Stimulated activated CD4-positive, alpha-beta T cell treated with anti-CD3 and anti-CD28 coated beads, Interleukin-2, amount 100 ng/mL, for 24 hours (primary cell): ENCODE results near the gene DCDC2C.

Experiments
- DNase-seq, 2 donors: peaks; one replicate each; pipeline ENCODE4 v3.0.0-alpha.2; 2020

The DCDC2C gene

DNA sequence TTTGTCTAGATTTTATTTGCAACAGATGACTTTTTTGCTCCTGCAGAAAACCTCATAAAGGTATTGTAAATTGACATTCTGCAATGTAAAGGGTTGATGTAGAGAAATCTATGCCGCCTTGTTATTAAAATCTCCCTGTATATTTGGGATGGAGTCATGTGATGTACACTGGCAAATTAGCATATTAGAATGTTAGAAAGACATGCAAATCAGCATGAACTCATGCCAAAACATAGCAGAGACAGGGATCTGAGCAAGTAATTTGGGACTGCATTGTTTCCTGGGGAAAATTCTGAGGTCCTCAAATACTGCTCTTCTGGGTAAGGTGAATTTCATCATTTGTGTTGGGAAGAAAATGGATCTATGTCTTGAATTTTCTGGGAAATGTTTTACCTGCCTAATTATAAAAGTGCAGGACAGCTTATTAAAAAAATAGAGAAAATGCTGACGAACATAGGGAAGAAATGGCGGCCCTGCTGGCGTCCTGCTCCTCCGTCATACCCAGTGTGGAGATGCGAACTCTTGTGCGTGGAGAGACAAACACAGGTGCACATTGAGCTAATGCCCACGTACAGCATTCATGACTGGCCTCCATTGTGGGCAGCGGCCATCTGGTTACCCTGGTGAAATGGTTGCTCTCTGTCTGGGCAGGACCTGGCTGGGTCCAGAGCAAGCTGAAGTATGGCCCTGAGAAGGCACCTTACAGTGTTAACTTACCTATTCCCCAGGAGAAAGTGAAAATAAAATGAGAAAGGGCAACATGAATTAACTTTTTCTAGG, 29.1 kb upstream of the DCDC2C start:
- DNase-seq: no peak

DNA sequence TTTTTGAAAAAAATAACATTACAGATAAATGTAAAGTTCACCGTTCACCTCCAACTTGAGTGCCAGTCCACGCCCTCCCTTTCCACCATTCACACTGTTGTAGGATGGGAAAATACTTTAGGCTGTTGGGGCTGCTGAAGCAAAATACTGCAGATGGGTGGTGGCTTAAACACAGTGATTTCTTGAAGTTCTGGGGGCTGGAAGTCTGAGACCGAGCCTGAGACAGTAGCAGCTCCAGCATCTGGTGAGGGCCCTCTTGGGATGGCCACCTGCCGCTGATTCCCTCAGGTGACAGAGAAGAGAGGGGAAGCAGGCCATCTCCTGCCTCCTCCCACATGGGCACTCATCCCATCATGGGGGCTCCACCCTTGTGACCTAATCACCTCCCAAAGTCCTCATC, 27.7 kb upstream of the DCDC2C start:
- no peak for DNase-seq

DNA sequence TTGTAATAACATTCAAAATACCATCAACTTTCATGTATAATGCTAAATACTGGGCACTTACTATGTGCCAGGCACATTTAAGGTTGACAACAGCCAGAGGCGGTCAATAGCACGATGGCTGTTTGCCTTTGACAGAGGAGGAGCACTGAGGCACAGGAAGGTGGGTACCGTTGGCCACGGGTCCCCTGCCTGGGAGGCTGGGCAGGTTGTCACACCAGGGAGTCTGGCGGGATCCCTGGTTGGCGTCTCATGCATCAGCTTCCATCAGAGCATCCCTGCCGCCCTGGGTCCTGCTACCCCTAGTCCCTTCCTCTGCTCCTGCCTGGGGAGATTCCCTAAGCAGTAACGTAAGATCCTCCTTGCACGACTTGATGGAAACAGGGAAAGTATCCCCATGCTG, 25.9 kb upstream of the DCDC2C start:
- no peak for DNase-seq

DNA sequence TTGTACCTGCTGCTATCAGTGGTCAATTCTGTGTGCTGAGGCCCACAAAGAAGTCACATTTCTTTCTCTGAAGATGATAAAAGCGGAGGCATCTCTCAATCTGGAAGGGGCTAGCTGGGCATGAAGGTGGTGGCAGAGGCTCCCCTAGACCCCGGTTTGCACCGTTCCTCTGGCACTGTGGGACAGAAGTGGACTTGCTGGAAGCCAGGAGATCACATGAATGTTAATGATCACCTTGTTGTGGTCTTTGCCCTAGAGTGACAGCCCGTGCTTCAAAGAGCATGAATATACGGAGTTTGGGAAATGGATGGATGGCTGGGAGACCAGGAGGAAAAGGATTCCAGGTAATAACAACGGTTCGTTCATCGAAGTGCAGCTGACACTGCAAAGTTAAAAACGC, 25.2 kb upstream of the DCDC2C start:
- DNase-seq: no peak

DNA sequence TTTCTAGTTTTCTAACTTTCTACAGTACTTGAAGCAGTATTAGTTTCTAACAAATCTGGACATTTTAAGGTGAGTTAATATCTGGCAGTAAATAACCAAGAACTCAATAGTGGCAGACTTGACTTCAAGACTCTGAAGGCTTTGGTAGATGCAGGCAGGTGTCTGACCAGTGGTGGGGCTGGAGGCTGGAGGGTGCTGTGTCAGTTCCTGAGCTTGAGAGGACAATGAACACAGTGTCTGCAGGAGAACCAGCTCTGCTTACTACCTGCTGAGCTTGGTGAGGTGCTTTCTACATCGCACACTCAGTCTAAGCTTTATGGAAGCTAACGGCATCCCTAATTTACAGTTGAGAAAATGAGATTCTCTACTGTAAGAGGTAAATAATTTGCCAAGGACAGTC, 24.2 kb upstream of the DCDC2C start:
- no peak for DNase-seq

DNA sequence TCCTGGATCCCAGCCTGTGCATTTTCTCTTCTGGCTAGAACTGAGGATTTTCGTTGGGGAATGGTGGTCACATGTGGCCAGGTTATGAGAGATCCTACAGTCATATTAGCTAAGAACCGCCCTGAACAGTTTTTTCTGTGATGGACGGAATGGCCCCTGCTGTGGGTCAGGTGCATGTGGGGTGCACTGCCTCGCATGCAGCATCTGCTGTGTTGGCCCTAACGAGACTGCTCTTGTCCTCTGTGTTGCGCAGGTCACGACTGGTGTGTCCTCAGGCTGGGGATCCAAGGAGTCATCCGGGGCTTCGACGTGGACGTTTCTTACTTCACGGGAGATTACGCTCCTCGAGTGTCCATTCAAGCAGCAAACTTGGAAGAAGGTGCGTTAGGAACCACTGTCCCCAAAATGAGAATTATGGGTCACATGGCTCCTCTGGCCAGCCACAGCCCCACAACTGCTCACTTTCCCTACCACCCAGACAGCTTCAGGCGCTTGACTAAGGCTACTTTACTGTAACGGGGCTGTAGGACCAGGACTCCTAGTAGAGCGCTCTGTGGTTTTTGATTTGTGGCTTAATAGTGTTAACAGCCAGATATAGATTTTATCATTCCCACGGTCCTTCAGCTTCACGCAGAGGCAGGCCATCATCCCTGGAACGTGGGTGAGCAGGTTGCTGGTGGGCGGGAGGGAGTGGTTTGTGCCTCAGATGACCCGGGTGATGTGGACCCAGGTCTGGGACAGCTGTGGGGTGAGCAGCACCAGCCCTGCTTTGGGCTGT, 23.6 kb upstream of the DCDC2C start:
- no peak for DNase-seq

DNA sequence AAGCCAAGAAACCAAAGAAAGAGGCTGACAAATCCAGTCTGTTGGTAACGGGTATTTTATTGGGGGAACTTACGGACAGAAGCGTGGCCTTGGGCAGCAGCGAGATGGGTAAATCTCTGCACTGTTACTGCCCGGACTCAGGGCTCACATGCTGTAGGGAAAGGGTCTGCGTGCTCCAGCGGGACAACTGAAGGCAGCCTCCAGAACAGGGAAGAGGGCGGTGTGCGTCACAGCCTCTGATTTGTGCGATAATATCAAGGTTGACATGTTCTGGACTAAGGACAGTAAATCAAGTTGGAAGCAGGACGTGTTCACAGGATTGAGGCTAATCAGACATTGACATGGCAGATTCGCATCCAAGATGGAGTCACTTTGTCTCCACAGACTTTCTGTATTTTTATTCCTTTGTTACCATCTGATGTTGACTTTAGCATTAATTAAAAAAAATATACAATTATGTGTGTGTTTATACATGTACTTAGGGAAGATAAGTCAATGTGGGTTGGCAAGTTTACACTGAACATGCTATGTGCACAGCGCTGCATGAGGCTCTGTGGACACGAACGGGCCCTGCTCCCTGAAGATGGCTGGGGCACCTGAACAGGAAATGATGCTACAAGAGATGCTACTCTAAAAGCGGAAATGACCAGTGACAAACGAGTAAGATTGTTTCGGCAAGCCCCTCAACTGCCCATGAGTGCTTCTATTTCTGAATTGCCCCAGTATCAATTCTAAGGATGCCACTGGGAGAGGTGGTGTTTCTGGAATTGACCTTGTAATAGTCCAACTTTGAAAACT, 22.6 kb upstream of the DCDC2C start:
- no peak for DNase-seq

DNA sequence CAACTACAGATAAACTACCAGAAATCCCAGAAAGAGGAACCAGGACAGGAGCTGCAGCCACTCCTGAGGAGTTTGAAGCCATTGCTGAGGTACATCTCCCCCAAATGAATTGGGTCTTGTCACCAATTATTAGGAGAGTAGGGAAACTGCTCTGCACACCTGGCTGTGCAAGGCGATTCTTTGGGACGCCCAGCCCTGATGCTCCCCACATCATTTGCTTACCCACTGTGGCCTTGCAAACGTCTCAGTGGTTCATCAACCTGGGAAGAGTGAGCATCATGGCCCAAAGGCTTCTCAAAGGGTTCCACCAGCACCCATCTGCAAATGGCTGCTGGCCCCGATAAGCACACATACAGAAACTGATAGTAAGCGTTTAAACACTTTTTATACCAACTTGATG, 21.8 kb upstream of the DCDC2C start:
- DNase-seq: no peak

DNA sequence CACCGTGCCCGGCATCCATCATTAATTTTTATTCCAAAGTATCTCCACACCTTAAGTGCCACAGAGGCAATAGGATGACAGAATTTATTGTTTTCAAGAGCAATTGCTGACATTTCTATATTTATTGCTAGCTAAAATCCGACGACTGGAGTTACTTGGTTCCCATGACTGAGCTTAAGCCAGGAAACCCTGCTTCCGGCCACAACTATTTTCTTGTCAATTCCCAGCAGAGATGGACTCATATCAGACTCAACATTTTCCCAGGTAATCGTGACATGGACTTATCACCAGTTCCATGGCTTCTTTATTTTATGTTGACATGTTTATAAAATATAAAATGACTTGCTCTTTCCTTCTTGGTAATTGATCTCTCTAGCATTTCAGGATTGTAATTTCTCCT, 20.6 kb upstream of the DCDC2C start:
- no peak for DNase-seq

DNA sequence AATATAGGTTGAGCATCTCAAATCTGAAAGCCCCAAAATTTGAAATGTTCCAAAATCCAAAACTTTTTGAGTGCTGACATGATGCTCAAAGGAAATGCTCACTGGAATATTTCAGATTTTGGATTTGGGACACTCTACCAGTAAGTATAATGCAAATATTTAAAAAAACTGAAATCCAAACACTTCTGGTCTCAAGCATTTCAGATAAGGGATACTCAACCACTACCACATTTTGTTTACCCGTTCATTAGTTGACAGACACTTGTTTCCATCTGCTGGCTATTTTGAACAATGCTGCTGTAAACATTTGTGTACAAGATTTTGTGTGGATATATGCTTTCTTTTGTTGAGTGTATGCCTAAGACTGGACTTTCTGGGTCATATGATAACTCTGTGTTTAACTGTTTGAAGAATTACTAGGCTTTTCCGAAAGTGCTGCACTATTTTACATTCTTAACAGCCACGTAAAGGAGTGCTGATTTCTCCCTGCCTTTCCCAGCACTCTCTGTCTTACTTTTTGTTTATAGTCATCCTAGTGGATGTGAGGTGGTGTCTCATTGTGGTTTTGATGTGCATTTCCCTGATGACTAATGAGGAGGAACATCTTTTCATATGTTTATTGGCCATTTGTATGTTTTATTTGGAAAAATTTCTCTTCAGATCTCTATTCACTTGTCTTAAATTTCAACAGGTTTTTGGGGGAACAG, 19.5 kb upstream of the DCDC2C start:
- no peak for DNase-seq

DNA sequence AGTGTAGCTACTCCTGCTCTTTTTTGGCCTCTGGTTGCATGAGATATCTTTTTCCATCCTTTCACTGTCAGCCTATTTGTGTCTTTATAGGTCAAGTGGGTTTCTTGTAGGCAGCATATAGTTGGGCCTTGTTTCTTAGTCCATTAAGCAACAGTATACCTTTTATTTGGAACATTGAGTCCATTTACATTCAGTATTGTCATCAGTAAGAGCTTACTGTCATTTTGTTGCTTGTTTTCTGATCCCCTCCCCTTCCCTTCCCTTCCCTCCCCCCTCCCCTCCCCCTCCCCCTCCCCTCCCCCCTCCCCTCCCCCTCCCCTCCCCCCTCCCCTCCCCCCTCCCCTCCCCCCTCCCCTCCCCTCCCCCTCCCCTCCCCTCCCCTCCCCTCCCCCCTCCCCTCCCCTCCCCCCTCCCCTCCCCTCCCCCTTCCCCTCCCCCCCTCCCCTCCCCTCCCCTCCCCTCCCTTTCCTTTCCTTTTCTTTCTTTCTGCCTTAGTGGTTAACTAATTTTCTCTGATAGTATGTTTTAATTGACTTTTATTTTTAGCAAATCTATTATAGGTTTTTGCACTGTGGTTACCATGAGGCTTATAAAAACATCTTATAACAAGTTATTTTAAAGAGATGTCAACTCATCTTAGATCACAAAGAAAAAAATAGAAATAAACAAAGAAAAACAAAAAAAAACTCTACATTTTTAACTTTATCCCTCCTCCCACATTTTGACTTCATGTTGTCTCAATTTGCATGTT, 13.2 kb upstream of the DCDC2C start:
- DNase-seq: no peak

DNA sequence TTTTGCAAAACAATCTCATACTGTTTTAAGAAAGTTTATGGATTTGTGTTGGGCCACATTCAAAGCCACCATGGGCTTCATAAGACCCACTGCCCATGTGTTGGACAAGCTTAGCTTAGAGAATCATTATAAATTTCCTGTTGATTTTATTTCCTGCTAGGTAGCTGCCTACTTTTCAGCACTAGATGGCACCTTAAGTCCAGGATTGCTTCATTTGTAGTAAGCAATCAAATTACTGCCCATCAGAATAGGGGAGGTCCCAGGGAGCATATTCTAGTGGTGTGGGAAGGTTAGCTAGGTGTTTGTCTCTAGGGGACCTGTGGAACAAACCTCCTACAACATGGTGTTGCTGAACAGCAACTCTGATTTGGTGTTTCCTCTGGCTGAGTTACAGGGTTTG, 11.0 kb upstream of the DCDC2C start:
- no peak for DNase-seq

DNA sequence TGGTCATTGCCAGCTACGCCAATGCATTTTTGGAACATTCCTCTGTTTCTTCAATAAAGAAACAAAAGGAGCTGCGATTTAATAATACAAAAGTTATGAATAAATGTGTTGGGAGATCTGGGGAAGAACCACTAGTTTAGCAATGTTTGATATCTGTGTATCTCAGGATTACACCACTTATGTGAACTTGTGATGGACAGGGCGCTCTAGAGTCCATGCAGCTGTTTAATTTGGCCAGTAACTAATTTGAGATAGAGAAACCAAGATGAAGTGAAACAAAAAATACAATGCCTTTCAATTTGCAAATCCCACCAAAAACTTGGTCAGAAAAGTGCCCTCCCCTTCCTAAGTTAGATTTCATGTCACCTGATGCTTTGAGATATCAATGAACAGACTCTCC, 6.8 kb upstream of the DCDC2C start:
- DNase-seq: no peak

DNA sequence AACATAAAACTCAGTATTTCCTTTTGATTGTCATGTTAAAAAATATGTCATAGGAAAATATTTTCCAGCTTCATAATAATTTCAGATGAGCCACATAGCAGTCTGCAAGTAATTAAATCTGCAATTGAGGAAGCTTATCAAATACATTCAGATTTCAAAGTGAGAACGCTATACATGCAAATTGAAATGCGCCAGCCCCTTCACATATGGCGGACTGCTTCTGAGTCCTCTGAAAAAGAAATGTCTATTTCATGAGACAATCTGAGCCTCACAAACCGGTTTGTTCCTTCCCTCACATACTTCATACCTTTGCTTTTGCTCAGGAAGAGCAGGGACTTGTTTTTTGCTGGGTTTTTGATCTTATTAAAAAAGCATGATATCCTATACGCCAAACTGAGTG, 2.3 kb upstream of the DCDC2C start:
- DNase-seq: no peak

DNA sequence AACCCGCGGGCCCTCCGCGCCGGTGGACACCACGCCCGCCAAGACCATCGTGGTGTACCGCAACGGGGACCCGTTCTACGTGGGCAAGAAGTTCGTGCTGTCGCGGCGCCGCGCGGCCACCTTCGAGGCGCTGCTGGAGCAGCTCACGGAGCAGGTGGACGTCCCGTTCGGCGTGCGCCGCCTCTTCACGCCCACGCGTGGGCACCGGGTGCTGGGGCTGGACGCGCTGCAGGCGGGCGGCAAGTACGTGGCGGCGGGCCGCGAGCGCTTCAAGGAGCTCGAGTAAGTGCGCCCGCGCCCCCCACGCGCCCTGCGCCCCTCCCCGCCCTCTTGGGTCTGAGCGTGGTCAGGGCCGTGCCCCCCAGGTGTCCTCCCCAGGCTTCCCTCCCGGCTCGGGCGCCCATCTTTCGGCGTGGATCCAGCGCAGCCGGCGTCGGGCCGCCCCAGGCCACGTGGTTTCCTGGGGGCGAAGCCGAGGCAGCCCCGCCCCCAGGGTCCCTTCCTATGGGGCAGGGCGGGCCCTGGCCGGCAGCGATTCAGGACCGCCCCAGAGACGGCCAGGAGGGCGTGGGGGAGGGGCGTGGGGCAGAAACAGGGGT, 481 bp downstream of the DCDC2C start:
- no peak for DNase-seq

DNA sequence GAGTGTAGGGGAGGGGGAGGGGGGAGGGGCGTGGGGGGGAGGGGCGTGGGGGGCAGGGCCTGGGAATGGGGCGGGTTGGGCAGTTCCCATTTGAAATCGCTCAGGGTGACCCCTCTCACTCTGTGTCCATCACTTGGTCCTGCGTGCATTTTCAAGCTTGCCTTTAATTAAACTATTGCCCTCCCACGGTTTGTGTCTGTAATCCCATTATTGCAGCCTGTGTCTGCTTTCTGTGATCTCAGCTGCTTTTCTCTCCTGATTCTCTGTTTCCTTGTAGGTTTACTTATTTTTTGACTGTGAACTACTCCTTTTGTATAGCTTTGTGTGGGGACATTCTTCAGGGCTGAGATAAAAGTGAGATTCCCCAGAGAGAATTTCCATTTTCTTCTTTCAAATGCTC, 1.3 kb downstream of the DCDC2C start:
- DNase-seq: no peak

DNA sequence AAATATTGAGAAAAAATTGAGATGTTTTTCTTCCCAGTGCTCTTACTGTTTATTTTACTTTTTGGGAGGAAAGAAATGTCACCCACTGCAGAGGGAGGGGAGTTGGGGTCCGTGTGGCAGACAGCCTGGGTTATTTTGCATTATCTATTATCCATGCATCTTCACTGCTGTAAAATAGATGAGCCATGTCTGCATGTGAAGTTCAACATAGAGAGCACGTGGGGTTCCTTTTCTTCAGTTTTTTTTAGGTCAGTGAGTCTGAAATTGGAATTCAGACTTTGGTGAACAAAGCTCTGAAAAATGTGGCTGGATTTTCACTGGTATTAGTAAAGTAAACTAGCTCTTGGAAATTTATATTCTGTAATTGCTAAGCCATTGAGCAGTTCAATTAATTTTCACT, 2.4 kb downstream of the DCDC2C start:
- DNase-seq: no peak

DNA sequence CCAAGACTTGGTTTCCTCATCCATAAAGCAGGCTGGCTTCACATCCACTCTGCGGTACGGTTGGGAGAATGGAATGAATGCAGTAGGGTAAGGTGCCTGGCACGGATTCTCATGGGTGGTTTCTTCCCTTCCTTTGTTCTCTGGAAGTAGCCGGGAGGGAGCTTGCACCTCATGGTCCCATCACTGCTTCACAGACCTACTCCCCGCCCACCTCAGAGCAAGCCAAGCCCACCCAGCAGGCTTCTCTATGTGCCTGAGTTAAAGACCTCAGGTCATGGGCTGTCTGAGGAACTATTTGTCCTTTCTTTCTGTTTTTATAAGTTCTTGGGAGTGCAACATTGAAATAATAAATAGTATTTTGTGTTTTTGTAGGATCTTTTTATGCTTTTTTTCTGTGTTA, 3.5 kb downstream of the DCDC2C start:
- no peak for DNase-seq

DNA sequence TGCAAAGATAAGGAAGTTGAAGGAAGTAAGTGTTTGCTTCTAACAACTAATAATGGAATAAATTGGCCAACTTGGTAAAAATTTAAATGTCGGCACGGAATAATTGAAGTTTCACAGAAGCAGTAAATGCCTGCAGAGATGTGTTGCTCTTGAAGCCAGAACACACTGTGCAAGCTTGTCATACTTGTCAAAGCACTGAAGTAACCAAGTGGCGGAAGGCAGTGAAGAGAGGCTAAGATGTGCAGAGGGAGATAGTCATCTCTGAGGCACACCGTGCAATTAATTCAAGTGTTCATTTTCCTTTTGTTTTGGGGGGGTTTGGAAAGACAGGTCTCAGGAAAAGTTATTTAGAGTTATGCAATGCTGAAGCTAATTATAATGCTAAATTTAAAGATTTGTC, 5.2 kb downstream of the DCDC2C start:
- DNase-seq: no peak

DNA sequence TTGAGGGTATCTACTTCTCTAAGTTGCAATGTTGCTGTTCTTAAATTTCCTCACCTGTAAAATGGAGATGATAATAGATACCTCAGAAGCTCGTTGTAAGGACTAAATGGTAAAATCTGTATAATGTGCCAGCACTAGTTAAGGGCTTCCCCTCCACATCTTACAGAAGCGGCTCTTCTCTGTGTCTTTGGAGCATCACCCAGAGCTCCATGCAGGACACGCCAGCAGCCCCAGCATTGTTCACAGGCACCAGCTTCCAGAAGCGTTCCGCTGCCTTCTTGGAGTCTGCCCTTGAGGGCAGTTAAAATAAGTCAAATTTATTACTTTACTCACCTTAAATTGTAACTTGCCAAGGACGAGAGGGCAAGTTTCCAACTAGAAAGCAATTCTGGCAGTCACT, 5.8 kb downstream of the DCDC2C start:
- no peak for DNase-seq

DNA sequence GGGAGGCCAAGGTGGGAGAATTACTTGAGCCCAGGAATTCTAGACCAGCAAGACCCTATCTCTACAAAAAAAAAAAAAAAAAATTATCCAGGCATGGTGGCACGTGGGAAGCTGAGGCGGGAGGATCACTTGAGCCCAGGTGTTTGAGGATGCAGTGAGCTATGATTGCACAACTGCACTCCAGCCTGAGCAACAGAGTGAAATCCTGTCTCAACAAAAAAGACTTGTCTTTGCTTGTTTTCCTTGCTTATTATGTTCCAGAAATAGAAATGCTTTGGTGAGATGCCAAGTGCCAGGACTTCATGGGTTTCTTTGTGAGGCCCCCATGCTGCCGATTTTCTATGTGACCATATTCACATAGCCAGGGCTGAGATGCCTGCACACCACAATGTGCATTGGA, 9.0 kb downstream of the DCDC2C start:
- no peak for DNase-seq
